Stimulated activated CD8-positive, alpha-beta memory T cell treated with anti-CD3 and anti-CD28 coated beads, Interleukin-7, amount 100 ng/mL, for 24 hours (primary cell): ENCODE measurements around the gene RBM8A.
"Not testable (repeated sequence)": the region's sequence is repeated elsewhere in the genome, so short reads cannot be mapped to it uniquely, and the experiment has no call there.

Experiments
- DNase-seq: peaks from one replicate; pipeline ENCODE4 v3.0.0-alpha.2; 2020; ENCODE audit warnings: low read depth

RBM8A gene

DNA sequence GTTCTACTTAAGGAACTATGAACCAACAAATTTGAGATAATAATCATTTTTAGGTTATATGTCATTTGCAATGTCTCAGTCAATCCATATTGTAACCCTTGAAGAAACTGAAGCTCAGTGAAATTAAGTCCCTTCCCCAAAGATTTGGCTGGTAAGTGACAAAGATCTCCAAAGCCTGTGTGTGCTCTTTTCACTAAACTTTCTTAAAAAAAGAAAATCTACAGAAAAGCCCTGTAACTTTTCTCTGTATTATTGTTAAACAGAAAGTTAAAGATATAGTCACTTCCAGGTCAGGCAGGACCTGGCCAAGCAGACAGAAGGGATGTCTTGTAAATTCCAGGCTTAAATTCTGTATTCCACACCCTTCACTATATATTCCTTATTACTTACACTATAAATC is 29.1 kb upstream of the RBM8A start:
- DNase-seq: no peak

- no peak for DNase-seq
These were observed 28.2 kb upstream of the RBM8A start for GRCh38 chr1:145955436-145955835.

- DNase-seq: no peak
These were observed 26.6 kb upstream of the RBM8A start for GRCh38 chr1:145953861-145954260.

DNA sequence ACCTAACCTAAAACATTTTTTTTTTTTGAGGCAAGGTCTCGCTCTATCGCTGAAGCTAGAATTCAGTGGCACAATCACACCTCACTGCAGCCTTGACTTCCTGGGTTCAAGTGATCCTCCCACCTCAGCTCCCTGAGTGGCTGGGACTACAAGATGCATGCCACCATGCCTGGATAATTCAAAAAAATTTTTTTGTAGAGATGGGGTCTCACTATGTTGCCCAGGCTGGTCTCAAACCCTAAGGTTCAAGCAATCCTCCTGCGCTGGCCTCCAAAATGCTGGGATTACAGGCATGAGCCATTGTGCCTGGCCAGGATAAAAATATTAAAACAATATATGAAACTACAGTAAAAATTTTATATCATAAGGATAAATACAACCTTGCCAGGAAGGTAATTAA is 25.6 kb upstream of the RBM8A start:
- DNase-seq: no peak

- no peak for DNase-seq
These were observed 24.2 kb upstream of the RBM8A start for GRCh38 chr1:145951526-145951925.

DNA sequence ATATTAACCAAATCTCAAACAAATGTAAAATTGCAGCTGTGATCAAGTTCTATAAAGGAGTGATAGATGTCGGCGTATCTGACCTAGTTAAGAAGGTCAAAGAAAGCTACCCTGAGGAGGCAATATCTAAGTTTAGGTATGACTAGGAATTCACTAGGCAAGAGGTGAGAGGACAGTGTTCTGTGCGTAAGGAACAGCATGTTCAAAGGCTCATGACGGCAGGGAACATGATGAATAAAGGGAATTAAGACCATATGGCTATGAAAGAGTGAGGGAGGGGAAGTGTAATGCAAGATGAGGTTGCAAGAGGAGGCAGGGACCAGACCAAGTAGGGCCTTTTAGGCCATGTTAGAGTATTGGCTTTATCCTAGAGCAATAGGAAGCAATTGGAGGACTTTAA is 21.9 kb upstream of the RBM8A start:
- no peak for DNase-seq

- DNase-seq: no peak
These were observed 20.3 kb upstream of the RBM8A start for GRCh38 chr1:145947551-145947950.

- no peak for DNase-seq
These were observed 19.2 kb upstream of the RBM8A start for GRCh38 chr1:145946477-145946986.

- no peak for DNase-seq
These were observed 17.2 kb upstream of the RBM8A start for GRCh38 chr1:145944532-145944931.

- no peak for DNase-seq
These were observed 15.6 kb upstream of the RBM8A start for GRCh38 chr1:145942871-145943270.

- no peak for DNase-seq
These were observed 15.1 kb upstream of the RBM8A start for GRCh38 chr1:145942405-145942804.

- DNase-seq: no peak
These were observed 10.2 kb upstream of the RBM8A start for GRCh38 chr1:145937436-145937835.

DNA sequence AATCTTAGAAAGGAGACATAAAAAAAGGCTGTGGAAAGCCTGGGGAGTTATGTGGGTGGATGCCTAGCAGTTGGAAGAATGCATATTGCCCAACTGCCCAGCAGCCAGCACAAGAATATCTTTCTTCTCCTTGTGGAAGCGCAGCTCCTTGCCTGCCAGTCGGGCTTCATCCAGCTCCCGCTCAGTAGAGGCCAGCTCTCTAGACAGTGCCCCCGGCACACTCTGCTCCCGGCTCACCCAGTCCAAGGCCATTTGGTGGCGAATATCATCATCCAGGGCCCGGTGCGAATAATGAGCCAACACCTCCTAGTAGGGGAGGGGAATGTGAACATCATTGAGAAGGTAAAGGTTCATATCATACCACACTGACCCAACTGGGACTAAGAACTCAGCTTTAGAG is 9.0 kb upstream of the RBM8A start:
- DNase-seq: no peak

DNA sequence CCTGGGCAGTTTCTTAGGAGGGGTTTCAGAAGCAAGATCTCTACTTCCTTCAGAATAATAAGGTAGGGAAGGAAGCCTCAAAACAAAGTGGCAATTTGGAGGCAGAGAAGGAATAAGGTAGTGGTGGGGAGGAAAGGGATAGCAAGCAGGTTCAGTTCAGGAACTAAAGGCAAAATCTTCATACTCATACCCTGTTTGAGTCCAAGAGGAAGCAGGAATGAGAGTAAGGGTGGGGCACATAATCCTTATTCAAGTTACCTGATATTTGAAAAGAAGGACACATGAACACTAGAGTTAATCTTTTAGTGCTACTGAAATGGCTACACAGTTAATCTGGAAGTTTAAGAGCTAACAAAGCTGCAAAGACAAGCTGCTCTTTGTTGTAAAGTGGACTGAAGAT is 8.4 kb upstream of the RBM8A start:
- no peak for DNase-seq

GRCh38 chr1:145932522-145933009 is 5.3 kb upstream of the RBM8A start:
- DNase-seq: not testable (repeated sequence)

DNA sequence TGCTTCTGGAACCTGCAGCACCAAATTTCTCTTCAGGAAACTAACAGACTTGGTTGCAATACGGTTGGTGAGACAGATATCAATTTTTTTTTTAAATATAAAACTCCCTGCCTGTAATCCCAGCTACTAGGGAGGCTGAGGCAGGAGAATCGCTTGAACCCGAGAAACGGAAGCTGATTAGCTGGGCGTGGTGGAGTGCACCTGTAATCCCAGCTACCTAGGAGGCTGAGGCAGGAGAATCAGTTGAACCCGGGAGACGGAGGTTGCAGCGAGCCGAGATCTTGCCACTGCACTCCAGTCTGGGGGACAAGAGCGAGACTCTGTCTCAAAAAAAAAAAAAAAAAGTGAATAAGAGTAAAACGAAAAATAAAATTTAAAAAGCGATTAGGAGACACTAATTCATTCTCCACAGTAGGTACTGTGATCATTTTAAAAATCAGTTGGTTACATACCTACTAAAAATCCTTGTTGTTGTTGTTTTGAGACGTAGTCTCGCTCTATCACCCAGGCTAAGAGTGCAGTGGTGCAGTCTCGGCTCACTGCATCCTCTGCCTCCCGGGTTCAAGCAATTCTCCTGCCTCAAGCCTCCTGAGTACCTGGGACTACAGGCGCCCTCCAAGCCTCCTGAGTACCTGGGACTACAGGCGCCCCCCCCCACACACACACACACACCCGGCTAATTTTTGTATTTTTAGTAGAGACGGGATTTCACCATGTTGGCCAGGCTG is 796 bp upstream of the RBM8A start:
- DNase-seq: no peak

DNA sequence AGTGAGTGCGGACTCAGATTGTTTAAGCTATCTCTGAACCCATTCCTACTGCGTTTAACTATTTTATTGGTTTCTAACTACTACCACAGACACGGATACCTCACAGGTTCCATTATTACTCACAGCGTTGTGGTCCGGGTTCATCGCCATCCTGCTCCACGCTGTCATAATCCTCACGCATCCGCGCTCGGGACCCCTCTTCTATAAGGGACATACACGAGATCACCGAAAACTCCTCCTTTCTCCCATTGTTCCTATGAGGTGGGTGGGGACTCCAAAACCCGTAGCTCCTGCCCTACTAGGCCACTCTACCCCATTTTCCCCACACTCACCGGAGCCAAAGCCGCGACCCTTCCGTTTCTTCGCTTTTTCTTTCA is 610 bp downstream of the RBM8A start:
- DNase-seq: no peak

DNA sequence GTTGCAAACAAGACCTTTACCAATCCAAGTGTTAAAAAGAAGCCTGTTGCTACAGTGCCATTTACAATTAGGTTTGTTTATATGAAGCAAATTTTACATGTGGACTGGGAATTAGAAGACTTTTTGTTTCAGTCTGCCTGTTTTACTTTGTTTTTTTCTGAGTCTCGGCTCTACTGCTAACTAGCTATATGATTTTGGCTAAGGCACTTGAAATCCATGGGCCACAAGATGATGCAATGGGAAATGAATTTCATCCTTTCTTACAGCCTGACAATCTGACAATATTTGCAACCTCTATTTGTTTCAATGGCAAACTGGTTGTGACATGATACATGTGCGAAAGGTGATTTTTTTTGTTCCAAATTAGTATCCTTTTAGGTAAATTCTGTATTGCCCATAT is 5.0 kb downstream of the RBM8A start:
- no peak for DNase-seq

DNA sequence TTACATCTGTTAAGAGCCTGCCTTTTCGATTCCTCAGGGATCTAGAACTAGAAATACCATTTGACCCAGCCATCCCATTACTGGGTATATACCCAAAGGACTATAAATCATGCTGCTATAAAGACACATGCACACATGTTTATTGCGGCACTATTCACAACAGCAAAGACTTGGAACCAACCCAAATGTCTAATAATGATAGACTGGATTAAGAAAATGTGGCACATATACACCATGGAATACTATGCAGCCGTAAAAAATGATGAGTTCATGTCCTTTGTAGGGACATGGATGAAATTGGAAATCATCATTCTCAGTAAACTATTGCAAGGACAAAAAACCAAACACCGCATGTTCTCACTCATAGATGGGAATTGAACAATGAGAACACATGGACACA is 7.0 kb downstream of the RBM8A start:
- DNase-seq: not testable (repeated sequence)

DNA sequence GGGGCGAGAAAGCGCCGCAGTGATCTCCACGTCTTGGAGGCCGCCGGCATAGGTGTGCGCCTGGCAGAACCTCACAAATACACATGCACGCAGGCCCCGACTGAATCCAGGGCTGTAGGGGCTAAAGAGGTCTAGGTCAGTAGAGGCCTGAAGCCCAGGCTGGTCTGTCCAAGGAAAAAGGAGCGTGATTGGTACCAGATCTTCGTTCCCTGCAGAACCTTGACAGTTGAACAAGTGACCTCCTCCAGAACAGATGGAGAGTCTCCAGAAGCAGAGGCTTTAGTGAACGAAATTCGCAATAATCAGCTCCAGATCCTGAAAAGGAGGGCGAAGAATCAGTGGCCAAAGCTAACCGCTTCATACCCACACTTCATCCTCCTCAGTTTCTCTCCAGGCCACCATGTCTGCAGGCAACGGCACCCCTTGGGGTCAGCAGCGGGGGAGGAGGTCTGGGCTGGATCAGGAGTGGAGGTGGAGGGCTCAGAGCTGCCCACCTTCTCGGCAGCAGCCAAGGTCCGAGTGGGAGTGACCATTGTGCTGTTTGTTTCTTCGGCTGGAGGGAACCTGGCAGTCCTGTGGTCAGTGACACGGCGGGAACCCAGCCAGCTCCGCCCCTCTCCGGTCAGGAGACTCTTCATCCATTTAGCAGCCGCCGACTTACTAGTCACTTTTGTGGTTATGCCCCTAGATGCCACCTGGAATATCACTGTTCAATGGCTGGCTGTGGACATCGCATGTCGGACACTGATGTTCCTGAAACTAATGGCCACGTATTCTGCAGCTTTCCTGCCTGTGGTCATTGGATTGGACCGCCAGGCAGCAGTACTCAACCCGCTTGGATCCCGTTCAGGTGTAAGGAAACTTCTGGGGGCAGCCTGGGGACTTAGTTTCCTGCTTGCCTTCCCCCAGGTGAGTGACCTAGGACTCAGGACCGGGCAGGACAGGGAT is 8.0 kb downstream of the RBM8A start:
- DNase-seq: no peak

DNA sequence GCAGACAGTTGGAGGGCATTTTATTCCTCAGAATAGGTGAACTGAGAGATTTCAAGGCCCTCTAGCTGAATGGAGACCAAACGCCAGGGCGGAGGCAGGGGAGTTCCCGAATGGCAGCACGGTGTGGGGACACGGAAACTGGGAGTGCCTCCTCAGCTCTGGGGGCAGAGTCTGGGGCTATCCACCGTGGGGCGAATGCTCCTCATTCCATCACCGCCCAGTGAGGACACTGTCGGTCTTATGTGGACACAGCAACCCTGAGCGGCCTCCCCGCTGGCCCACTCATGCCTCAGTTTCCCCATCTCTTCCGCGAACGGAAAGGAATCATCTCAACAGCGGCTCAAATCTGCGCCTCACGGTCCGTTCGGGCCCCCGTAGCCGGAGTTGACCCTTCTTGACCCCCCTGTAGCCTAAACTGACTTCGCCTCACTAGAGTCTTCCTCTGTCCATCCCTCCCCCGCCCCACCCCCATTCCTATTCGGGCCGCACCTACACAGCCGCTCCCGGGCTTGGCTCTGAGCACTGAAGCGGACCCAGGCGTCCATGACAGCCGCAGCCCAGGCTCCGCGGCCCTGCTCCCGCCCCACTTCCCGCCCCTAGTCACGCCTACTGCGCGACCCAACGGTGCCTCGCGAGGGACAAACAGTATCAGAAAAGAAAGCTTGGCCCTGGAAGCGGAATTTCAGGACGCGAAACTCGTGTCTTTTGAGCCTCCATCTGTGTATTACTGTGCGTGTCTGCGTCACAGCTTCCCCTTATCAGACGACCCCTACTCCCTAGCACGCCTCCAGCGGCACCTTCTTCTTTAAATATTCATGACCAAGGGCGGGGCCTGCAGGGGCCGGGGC is 8.9 kb downstream of the RBM8A start, which contains the start of gene PEX11B:
PEX11B (minus strand) TSS at position 574 of the 848 bp plus-strand sequence; CDS start at position 545, 29 bp downstream.
- DNase-seq: peak; percentile 83

- DNase-seq: no peak
These were observed 9.7 kb downstream of the RBM8A start for GRCh38 chr1:145917595-145917994.
